Measurements from ENCODE around the gene SMYD3. TPM values are rescaled to one million over a fixed set of nuclear protein-coding genes. Genes with fewer than 3 reads are reported as not detected.

SMYD3 gene
- total and polyA plus RNA-seq, 9 donors = 10.8 to 24.0 (median 13.7) TPM

- no peaks in the 10 kb centered on the region for H3K36me3 ChIP-seq
- 94 to 95% (median 94%) methylated on average over 1 of the region's 1 CpG for WGBS, 3 donors
- no peaks in the 10 kb centered on the region for H3K9me3 ChIP-seq
- H3K27ac ChIP-seq = no peak overlapping the region
- no peaks in the 10 kb centered on the region for H3K4me1 ChIP-seq (ENCODE audit: insufficient read depth)
- H3K4me3 ChIP-seq = no peak overlapping the region
- DNase-seq = no peak
- no peak for TF ChIP-seq EP300 (IDR thresholded peaks at IDR 0.05)
- no peak for TF ChIP-seq POLR2A (IDR thresholded peaks at IDR 0.05)
- TF ChIP-seq CTCF (IDR thresholded peaks at IDR 0.05) = no peak
- H3K27me3 ChIP-seq = no peaks in the 10 kb centered on the region
- intact Hi-C loops (cut with DNase I) = no loop called here
Measured at GRCh38 chr1:246246430-246246829, 260.6 kb downstream of the SMYD3 start.

GRCh38 chr1:246245541-246245940 is 261.5 kb downstream of the SMYD3 start:
- intact Hi-C loops (cut with DNase I) = no loop called here
- TF ChIP-seq EP300 (IDR thresholded peaks at IDR 0.05) = no peak
- no peak for TF ChIP-seq CTCF (IDR thresholded peaks at IDR 0.05)
- TF ChIP-seq POLR2A (IDR thresholded peaks at IDR 0.05) = no peak
- Histone ChIP-seq H3K4me3 (no peak overlapping the region), H3K36me3 (no peaks in the 10 kb centered on the region), H3K27ac (no peak overlapping the region), H3K9me3 (no peaks in the 10 kb centered on the region), H3K4me1 (ENCODE audit: insufficient read depth) (no peaks in the 10 kb centered on the region), H3K27me3 (no peaks in the 10 kb centered on the region)
- no peak for DNase-seq
- 86 to 91% (median 89%) methylated on average over 1 of the region's 1 CpG for WGBS, 3 donors

- intact Hi-C loops (cut with DNase I) = no loop called here
- WGBS, 3 donors = 57 to 73% (median 69%) methylated on average over 3 of the region's 3 CpGs
- TF ChIP-seq EP300 (IDR thresholded peaks at IDR 0.05) (no peak), POLR2A (IDR thresholded peaks at IDR 0.05) (no peak), CTCF (IDR thresholded peaks at IDR 0.05) (no peak)
Measured at GRCh38 chr1:246232126-246232525, 275.0 kb downstream of the SMYD3 start.

DNA sequence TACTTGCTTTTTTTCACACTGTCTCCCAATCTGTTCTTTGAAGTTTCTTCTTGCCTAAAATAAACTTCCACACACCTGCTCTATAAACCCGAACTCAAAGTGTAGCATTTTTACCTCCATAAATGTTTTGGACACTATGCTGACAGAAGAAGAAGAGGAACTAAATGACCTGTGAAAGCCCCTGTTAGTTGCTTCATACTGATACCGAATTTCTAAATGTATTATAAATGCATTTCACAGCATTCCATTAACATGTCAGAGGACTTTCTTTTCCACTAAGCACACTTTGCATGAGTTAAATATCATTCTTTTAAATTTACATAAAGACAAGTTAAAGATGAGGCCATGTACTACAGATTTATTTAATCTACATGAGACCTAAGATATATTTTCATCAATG is 281.0 kb downstream of the SMYD3 start:
- H3K9me3 ChIP-seq = no peaks in the 10 kb centered on the region
- intact Hi-C loops (cut with DNase I) = no loop called here
- WGBS, 3 donors = 73 to 91% (median 89%) methylated on average over 2 of the region's 2 CpGs
- no peaks in the 10 kb centered on the region for H3K4me1 ChIP-seq (ENCODE audit: insufficient read depth)
- TF ChIP-seq EP300 (IDR thresholded peaks at IDR 0.05) (no peak), POLR2A (IDR thresholded peaks at IDR 0.05) (no peak), CTCF (IDR thresholded peaks at IDR 0.05) (no peak)
- H3K27ac ChIP-seq = no peak overlapping the region
- H3K27me3 ChIP-seq = no peaks in the 10 kb centered on the region
- no peaks in the 10 kb centered on the region for H3K36me3 ChIP-seq
- no peak for DNase-seq
- no peak overlapping the region for H3K4me3 ChIP-seq

More at GRCh38 chr1:246232126-246232525, 275.0 kb downstream of the SMYD3 start:
- Histone ChIP-seq H3K9me3 (no peaks in the 10 kb centered on the region), H3K4me1 (ENCODE audit: insufficient read depth) (no peaks in the 10 kb centered on the region), H3K27ac (no peak overlapping the region), H3K36me3 (no peaks in the 10 kb centered on the region), H3K4me3 (no peak overlapping the region), H3K27me3 (no peaks in the 10 kb centered on the region)
- no peak for DNase-seq
